Keratinocyte (primary cell): ENCODE data around the gene CWC27. TPM values are rescaled to one million over a fixed set of nuclear protein-coding genes. Genes with fewer than 3 reads are reported as not detected.

Source experiments
- DNase-seq: peaks from one replicate; pipeline ENCODE4 v3.0.0-alpha.2; 2011; ENCODE audit warnings: low read depth, missing footprints, low spot score
- FAIRE-seq: peaks from 2 replicates; lab custom pipeline; 2011; peaks lifted over from hg19 to GRCh38; lab: Jason Lieb, UNC
- H2AFZ ChIP-seq: 2 replicates; pipeline ENCODE4 v1.6.0; 2012; ENCODE audit warnings: low read length, control low read depth, inconsistent platforms; ENCODE audit not compliant: control insufficient read depth
- H3K27ac ChIP-seq: 2 replicates; pipeline ENCODE4 v1.5.1; 2011; ENCODE audit warnings: low read length; ENCODE audit not compliant: control insufficient read depth, insufficient read depth
- H3K27me3 ChIP-seq: 3 replicates; pipeline ENCODE4 v1.6.0; 2011; ENCODE audit warnings: low read length; ENCODE audit not compliant: control insufficient read depth, insufficient read depth; ENCODE audit errors: extremely low read depth
- H3K36me3 ChIP-seq, 2 experiments: 2 replicates in 1 of 2; 3 replicates in 1 of 2; pipeline ENCODE4 v1.5.1; 2011; ENCODE audit warnings: low read length in 2 of 2, mild to moderate bottlenecking in 1 of 2; ENCODE audit not compliant: control insufficient read depth in 2 of 2, insufficient read depth in 2 of 2; ENCODE audit errors: extremely low read depth in 1 of 2
- H3K4me1 ChIP-seq: 3 replicates; pipeline ENCODE4 v1.5.1; 2011; ENCODE audit warnings: low read length; ENCODE audit not compliant: control insufficient read depth, insufficient read depth; ENCODE audit errors: extremely low read depth
- H3K4me2 ChIP-seq: 3 replicates; pipeline ENCODE4 v1.6.0; 2011; ENCODE audit warnings: low read depth, low read length; ENCODE audit not compliant: control insufficient read depth, insufficient read depth; ENCODE audit errors: extremely low read depth
- H3K4me3 ChIP-seq, 3 experiments: fragments of 200-600 bp in 1 of 3; sonication (generic) in 1 of 3; 2 replicates in 2 of 3; 3 replicates in 1 of 3; pipeline ENCODE4 v1.5.1; 2011 to 2016; ENCODE audit warnings: low read length in 3 of 3, mild to moderate bottlenecking in 3 of 3, control low read depth in 2 of 3, inconsistent platforms in 1 of 3, low read depth in 1 of 3, mixed read lengths in 1 of 3, mixed run types in 1 of 3, moderate library complexity in 1 of 3; ENCODE audit not compliant: control insufficient read depth in 2 of 3, insufficient read depth in 2 of 3; ENCODE audit errors: extremely low read depth in 1 of 3
- H3K79me2 ChIP-seq: 2 replicates; pipeline ENCODE4 v1.6.0; 2012; ENCODE audit warnings: low read length; ENCODE audit not compliant: control insufficient read depth, insufficient read depth
- H3K9ac ChIP-seq: 3 replicates; pipeline ENCODE4 v1.6.0; 2011; ENCODE audit warnings: low read length; ENCODE audit not compliant: control insufficient read depth, insufficient read depth; ENCODE audit errors: extremely low read depth
- H3K9me1 ChIP-seq: 3 replicates; pipeline ENCODE4 v1.6.0; 2011; ENCODE audit warnings: low read length; ENCODE audit not compliant: control insufficient read depth, insufficient read depth; ENCODE audit errors: extremely low read depth
- H3K9me3 ChIP-seq: 2 replicates; pipeline ENCODE4 v1.5.1; 2012; ENCODE audit warnings: low read depth, low read length; ENCODE audit not compliant: control insufficient read depth
- H4K20me1 ChIP-seq: 3 replicates; pipeline ENCODE4 v1.6.0; 2011; ENCODE audit warnings: low read length; ENCODE audit not compliant: control insufficient read depth, insufficient read depth; ENCODE audit errors: extremely low read depth
- CTCF ChIP-seq, 3 experiments: IDR thresholded peaks in 1 of 3; conservative IDR thresholded peaks in 1 of 3; optimal IDR thresholded peaks in 1 of 3; 2 replicates in 2 of 3; 3 replicates in 1 of 3; pipeline versions ENCODE3 to v1.5.1; 2011; ENCODE audit warnings: low read length in 3 of 3, mild to moderate bottlenecking in 3 of 3, moderate library complexity in 2 of 3, control low read depth in 1 of 3, inconsistent platforms in 1 of 3; ENCODE audit not compliant: insufficient read depth in 2 of 3; ENCODE audit errors: extremely low read depth in 1 of 3
- EZH2 ChIP-seq: IDR thresholded peaks from one replicate; pipeline ENCODE4 v1.6.1; 2012; ENCODE audit warnings: inconsistent platforms, mild to moderate bottlenecking, low read length, moderate library complexity
- dilution Hi-C: fragments of 300-500 bp; cut with MboI; formaldehyde crosslinking; loops from one replicate; pipeline ENCODE4 v1.7.0; 2020; ENCODE audit warnings: low sequenced_read_pairs; ENCODE audit not compliant: extremely low pct_ligation_motif_present
- polyA plus RNA-seq, 5 experiments: library from polyadenylated mRNA; depleted of rRNA in 3 of 5; stranded (reverse) in 3 of 5; stranded (forward) in 1 of 5; unstranded in 1 of 5; fragments of >200 nt; gene quantifications; 1 replicate in 1 of 5; 2 replicates in 3 of 5; 3 replicates in 1 of 5; pipeline versions ENCODE4 v1.2.1 to v1.2.3, GENCODE V29; 2011 to 2012; ENCODE audit warnings: missing spikeins in 2 of 5, low read depth in 1 of 5, low replicate concordance in 1 of 5

Gene CWC27
- polyA plus RNA-seq, 1 donor (not counting 4 experiments of a cell fraction or from before 2014, with no cell fraction given), result 31.8 TPM

- FAIRE-seq (no peak), DNase-seq (no peak)
- no peak overlapping the region for H3K4me2 ChIP-seq
- no peak overlapping the region for H3K9ac ChIP-seq
- H3K9me3 ChIP-seq, result no peaks in the 10 kb centered on the region
- H3K27me3 ChIP-seq, result no peaks in the 10 kb centered on the region
- H3K4me1 ChIP-seq, result no peaks in the 10 kb centered on the region
- TF ChIP-seq CTCF (optimal IDR thresholded peaks at IDR 0.05 in 1 of 3, IDR thresholded peaks at IDR 0.05 in 1 of 3, conservative IDR thresholded peaks at IDR 0.05 in 1 of 3; ENCODE audit: extremely low read depth in 1 of 3, insufficient read depth in 2 of 3, low read length in 3 of 3), result no peak
- TF ChIP-seq EZH2, result no peak
- H3K79me2 ChIP-seq, result peaks cover 56% of the 10 kb centered on the region
- dilution Hi-C loops, result no loop called here
- H3K9me1 ChIP-seq, result no peaks in the 10 kb centered on the region
- H3K27ac ChIP-seq, result no peak overlapping the region
- H4K20me1 ChIP-seq, result peaks cover 3% of the 10 kb centered on the region
- H3K4me3 ChIP-seq, result no peak overlapping the region
- no peak overlapping the region for H2AFZ ChIP-seq
- peaks cover 3 to 10% of the 10 kb centered on the region in 2 experiments for H3K36me3 ChIP-seq
Observed at GRCh38 chr5:64754066-64754465, 14.7 kb upstream of the CWC27 start.

GRCh38 chr5:64758901-64759300 lies 9.8 kb upstream of the CWC27 start:
- Histone ChIP-seq H3K79me2 (peaks cover 90% of the 10 kb centered on the region), H4K20me1 (no peaks in the 10 kb centered on the region), H3K27me3 (no peaks in the 10 kb centered on the region), H3K9me1 (no peaks in the 10 kb centered on the region), H3K9me3 (no peaks in the 10 kb centered on the region), H2AFZ (no peak overlapping the region), H3K4me3 (no peak overlapping the region), H3K4me2 (no peak overlapping the region), H3K27ac (no peak overlapping the region), H3K4me1 (no peaks in the 10 kb centered on the region), H3K9ac (no peak overlapping the region), H3K36me3 (peaks cover 2 to 3% of the 10 kb centered on the region in 2 experiments)
- no peak for TF ChIP-seq CTCF (optimal IDR thresholded peaks at IDR 0.05 in 1 of 3, IDR thresholded peaks at IDR 0.05 in 1 of 3, conservative IDR thresholded peaks at IDR 0.05 in 1 of 3; ENCODE audit: extremely low read depth in 1 of 3, insufficient read depth in 2 of 3, low read length in 3 of 3)
- TF ChIP-seq EZH2, result no peak
- DNase-seq, result no peak
- FAIRE-seq, result no peak
- dilution Hi-C loops, result no loop called here
